SU-DHL-6 (cell line): Measurements from ENCODE around the gene AKAP8.

Experiments used
- H2AFZ ChIP-seq: fragments of 200-600 bp; sonication (generic); 2 replicates; pipeline ENCODE4 v1.6.1; 2014; ENCODE audit warnings: low read depth, mild to moderate bottlenecking, moderate library complexity, mixed read lengths, antibody characterized with exemption, low read length; ENCODE audit not compliant: severe bottlenecking
- H3F3A ChIP-seq: fragments of 200-600 bp; shearing (Covaris generic); 2 replicates; pipeline ENCODE4 v1.6.0; 2016; ENCODE audit warnings: antibody characterized with exemption, mild to moderate bottlenecking; ENCODE audit not compliant: insufficient read depth
- H3K27ac ChIP-seq: fragments of 200-600 bp; sonication (generic); 2 replicates; pipeline ENCODE4 v1.5.1; 2016; ENCODE audit warnings: low read depth, mild to moderate bottlenecking, low read length, moderate library complexity, mixed read lengths
- H3K27me3 ChIP-seq: fragments of 200-600 bp; sonication (generic), shearing (Covaris generic); 2 replicates; pipeline ENCODE4 v1.6.0; 2014; ENCODE audit warnings: mild to moderate bottlenecking, low read length
- H3K36me3 ChIP-seq: fragments of 200-600 bp; sonication (generic); 2 replicates; pipeline ENCODE4 v1.6.1; 2014; ENCODE audit warnings: mild to moderate bottlenecking, low read length, mixed read lengths
- H3K4me2 ChIP-seq: fragments of 300-600, 200-600 bp; shearing (Covaris generic), sonication (generic); 2 replicates; pipeline ENCODE4 v1.6.0; 2014; ENCODE audit warnings: low read length, low read depth, mild to moderate bottlenecking; ENCODE audit not compliant: poor library complexity, severe bottlenecking
- H3K4me3 ChIP-seq: fragments of 200-600 bp; sonication (generic); 2 replicates; pipeline ENCODE4 v1.5.1; 2014; ENCODE audit warnings: antibody characterized with exemption, low read length, mild to moderate bottlenecking, mixed read lengths; ENCODE audit not compliant: insufficient read depth, poor library complexity, severe bottlenecking
- H3K79me2 ChIP-seq: fragments of 200-600 bp; sonication (generic); 2 replicates; pipeline ENCODE4 v1.6.1; 2014; ENCODE audit warnings: mild to moderate bottlenecking, low read length, moderate library complexity; ENCODE audit not compliant: insufficient read depth
- H3K9ac ChIP-seq: fragments of 200-600 bp; sonication (generic); 2 replicates; pipeline ENCODE4 v1.7.0; 2014; ENCODE audit warnings: mild to moderate bottlenecking, low read length
- H3K9me2 ChIP-seq: fragments of 200-600 bp; sonication (generic); replicated peaks from 2 replicates; pipeline ENCODE4 v1.6.1; 2014; ENCODE audit warnings: low read length; ENCODE audit not compliant: insufficient read depth
- H3K9me3 ChIP-seq: fragments of 200-600 bp; sonication (generic); 2 replicates; pipeline ENCODE4 v1.6.1; 2014; ENCODE audit warnings: low read length, mixed read lengths; ENCODE audit not compliant: insufficient read depth
- H4K20me1 ChIP-seq: fragments of 200-600 bp; sonication (generic); 2 replicates; pipeline ENCODE4 v1.6.1; 2014; ENCODE audit warnings: low read depth, mild to moderate bottlenecking, antibody characterized with exemption, low read length, moderate library complexity, mixed read lengths
- EZH2phosphoT487 ChIP-seq: fragments of 200-600 bp; sonication (generic), shearing (Covaris generic); conservative IDR thresholded peaks from 2 replicates; pipeline ENCODE4 v1.6.1; 2018; ENCODE audit warnings: mild to moderate bottlenecking, antibody characterized with exemption, low read length, moderate library complexity, mixed read lengths
- TF ChIP-seq, protein P1 (sequence below): fragments of 200-600 bp; sonication (generic); IDR thresholded peaks from one replicate; pipeline ENCODE4 v1.5.1; 2017; ENCODE audit warnings: antibody characterized with exemption, mild to moderate bottlenecking, low read length, moderate library complexity; ENCODE audit not compliant: insufficient read depth, poor library complexity, severe bottlenecking

Gene AKAP8

DNA sequence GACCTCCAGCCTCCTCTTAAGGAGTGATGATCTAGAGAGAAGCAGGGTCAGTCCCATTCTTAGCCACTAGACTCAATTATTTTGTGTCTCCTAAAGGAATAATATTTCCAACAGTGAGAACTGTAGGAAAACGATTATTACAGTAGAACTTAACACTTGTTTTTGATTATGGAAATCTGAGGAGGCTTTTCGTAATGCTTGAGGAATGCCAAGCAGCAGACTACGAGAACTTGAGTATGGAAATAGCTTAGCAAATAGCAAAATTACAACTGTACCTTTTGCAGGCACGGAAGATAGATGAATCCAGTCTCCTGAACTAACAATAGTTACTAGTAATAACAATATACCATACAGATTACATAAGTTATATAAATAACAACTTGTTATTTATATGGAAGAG lies 59.5 kb downstream of the AKAP8 start:
- no peaks in the 10 kb centered on the region for H3K9me3 ChIP-seq
- H3K9me2 ChIP-seq = no peaks in the 10 kb centered on the region
- peaks cover 100% of the 10 kb centered on the region for H3K79me2 ChIP-seq
- no peaks in the 10 kb centered on the region for H3K27me3 ChIP-seq
- H3K4me2 ChIP-seq = peak overlapping the region; percentile 21
- H2AFZ ChIP-seq = no peak overlapping the region
- H3K9ac ChIP-seq = no peak overlapping the region
- peaks cover 83% of the 10 kb centered on the region for H4K20me1 ChIP-seq
- TF ChIP-seq, protein P1, sequence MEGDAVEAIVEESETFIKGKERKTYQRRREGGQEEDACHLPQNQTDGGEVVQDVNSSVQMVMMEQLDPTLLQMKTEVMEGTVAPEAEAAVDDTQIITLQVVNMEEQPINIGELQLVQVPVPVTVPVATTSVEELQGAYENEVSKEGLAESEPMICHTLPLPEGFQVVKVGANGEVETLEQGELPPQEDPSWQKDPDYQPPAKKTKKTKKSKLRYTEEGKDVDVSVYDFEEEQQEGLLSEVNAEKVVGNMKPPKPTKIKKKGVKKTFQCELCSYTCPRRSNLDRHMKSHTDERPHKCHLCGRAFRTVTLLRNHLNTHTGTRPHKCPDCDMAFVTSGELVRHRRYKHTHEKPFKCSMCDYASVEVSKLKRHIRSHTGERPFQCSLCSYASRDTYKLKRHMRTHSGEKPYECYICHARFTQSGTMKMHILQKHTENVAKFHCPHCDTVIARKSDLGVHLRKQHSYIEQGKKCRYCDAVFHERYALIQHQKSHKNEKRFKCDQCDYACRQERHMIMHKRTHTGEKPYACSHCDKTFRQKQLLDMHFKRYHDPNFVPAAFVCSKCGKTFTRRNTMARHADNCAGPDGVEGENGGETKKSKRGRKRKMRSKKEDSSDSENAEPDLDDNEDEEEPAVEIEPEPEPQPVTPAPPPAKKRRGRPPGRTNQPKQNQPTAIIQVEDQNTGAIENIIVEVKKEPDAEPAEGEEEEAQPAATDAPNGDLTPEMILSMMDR = no peak
- no peak for TF ChIP-seq EZH2phosphoT487
- no peaks in the 10 kb centered on the region for H3F3A ChIP-seq
- H3K4me3 ChIP-seq = no peak overlapping the region
- no peaks in the 10 kb centered on the region for H3K36me3 ChIP-seq
- no peak overlapping the region for H3K27ac ChIP-seq

DNA sequence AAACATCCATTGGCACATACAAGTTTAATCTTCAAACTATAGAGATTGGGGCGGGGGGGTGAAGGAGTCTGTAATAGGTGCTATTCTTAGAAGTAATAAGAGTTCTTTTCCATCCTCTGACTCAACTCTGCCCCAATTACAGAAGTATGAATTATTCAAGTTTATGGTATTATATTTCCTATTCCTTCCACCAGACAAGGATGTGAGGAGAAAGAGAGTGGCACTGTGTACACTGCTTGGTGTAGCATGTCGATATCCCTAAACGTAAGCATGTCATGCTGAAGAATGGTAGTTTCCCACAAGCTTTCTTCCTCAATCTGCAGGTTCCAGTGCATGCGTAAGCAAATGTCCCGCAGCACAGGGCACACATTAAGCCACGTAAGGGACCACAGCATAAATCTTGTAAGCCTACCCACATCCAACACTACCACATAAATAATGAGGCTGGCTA lies 61.3 kb downstream of the AKAP8 start:
- Histone ChIP-seq H2AFZ (no peak overlapping the region), H3K79me2 (peaks cover 100% of the 10 kb centered on the region), H3K4me2 (peak overlapping the region; percentile 31), H3K36me3 (no peaks in the 10 kb centered on the region), H3K27me3 (no peaks in the 10 kb centered on the region), H3K9me3 (no peaks in the 10 kb centered on the region), H3K27ac (peak overlapping the region; percentile 10; the same call in 1 of the 2 replicates), H4K20me1 (peaks cover 80% of the 10 kb centered on the region), H3K9ac (0 out of 2 replicates have a peak overlapping the region, but pooled peaks have one; percentile 20), H3K9me2 (no peaks in the 10 kb centered on the region), H3F3A (no peaks in the 10 kb centered on the region), H3K4me3 (no peak overlapping the region)
- TF ChIP-seq EZH2phosphoT487 = no peak
- TF ChIP-seq, protein P1 = no peak

DNA sequence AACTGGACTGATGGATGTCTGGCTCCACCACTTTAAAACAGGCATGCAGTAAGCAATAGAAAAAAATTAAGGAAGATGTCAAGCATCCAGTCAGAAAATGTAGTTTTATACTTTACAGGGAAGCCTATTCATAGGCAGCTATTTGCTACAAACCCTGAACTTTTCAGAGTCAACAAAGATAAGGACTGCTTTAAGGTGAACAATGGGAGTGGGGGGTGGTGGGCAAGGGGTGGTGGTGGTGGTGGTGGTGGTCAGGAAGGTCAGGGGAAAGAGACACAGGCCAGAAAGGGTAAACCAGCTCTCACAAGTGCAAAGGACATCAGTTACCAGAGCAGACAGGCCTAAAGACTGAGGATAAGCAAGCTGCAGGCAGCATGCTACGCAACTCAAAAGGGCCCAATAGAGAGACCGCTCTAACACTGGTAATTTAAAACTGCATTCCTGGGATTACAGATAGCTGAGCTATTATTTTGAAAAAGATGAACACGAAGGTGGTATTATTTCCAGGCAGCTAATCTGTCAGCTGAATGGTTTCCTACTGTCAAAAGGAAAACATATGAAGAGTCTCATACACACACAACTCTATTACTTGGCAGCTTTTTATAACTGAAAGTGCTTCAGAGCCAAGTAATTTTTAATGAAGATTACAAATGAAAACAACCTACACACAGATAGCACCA lies 62.1 kb downstream of the AKAP8 start:
- TF ChIP-seq EZH2phosphoT487 = no peak
- TF ChIP-seq, protein P1 = no peak
- H3K27ac ChIP-seq = peak overlapping the region; percentile 38; the same call in 1 of the 2 replicates
- no peak overlapping the region for H3K4me3 ChIP-seq
- peaks cover 77% of the 10 kb centered on the region for H4K20me1 ChIP-seq
- H3F3A ChIP-seq = no peaks in the 10 kb centered on the region
- no peaks in the 10 kb centered on the region for H3K27me3 ChIP-seq
- no peaks in the 10 kb centered on the region for H3K36me3 ChIP-seq
- H3K9me3 ChIP-seq = no peaks in the 10 kb centered on the region
- peak overlapping the region; percentile 31 for H3K4me2 ChIP-seq
- H3K79me2 ChIP-seq = peaks cover 100% of the 10 kb centered on the region
- no peaks in the 10 kb centered on the region for H3K9me2 ChIP-seq
- H2AFZ ChIP-seq = no peak overlapping the region
- no peak overlapping the region for H3K9ac ChIP-seq
